ENCODE results near the gene TSPEAR.

DNA sequence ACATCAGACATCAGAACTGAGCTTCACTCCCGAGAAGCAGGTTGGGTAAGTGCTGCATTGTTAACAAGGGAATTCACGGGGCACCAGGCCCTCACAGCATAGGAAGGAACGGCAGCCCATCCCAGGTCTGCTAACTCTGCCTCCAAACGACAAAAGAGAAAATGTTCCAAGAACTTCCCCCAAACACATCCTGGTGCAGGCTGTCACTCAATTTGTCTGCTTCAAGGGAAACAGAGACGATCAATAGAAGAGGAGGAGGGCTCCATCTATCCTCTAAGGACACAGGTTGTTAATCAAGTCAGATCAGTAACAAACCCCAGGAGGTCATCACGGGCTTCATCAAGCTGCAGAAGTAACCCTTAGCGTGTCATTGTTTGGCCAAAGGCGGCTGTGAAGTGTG is 3.5 kb upstream of the TSPEAR start:
- TF ChIP-seq, protein P1, sequence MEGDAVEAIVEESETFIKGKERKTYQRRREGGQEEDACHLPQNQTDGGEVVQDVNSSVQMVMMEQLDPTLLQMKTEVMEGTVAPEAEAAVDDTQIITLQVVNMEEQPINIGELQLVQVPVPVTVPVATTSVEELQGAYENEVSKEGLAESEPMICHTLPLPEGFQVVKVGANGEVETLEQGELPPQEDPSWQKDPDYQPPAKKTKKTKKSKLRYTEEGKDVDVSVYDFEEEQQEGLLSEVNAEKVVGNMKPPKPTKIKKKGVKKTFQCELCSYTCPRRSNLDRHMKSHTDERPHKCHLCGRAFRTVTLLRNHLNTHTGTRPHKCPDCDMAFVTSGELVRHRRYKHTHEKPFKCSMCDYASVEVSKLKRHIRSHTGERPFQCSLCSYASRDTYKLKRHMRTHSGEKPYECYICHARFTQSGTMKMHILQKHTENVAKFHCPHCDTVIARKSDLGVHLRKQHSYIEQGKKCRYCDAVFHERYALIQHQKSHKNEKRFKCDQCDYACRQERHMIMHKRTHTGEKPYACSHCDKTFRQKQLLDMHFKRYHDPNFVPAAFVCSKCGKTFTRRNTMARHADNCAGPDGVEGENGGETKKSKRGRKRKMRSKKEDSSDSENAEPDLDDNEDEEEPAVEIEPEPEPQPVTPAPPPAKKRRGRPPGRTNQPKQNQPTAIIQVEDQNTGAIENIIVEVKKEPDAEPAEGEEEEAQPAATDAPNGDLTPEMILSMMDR (IDR thresholded peaks at IDR 0.05 in 2 of 3, conservative IDR thresholded peaks at IDR 0.05 in 1 of 3; ENCODE audit: insufficient read depth in 2 of 3, low read depth in 1 of 3, low read length in 3 of 3): no peak
- TF ChIP-seq HMG20B (CRISPR knock-in tag; IDR thresholded peaks at IDR 0.05) (no peak), EGR1 (conservative IDR thresholded peaks at IDR 0.05) (no peak), MAFG (tag; conservative IDR thresholded peaks at IDR 0.05) (no peak), ZNF589 (CRISPR knock-in tag; IDR thresholded peaks at IDR 0.05; ENCODE audit: low read depth) (no peak), EHMT2 (IDR thresholded peaks at IDR 0.05) (no peak), CREB1 (IDR thresholded peaks at IDR 0.05) (no peak), CREB1 (CRISPR knock-in tag; IDR thresholded peaks at IDR 0.05) (no peak), XRCC5 (IDR thresholded peaks at IDR 0.05; ENCODE audit: low read depth, low read length) (no peak), SREBF1 (IDR thresholded peaks at IDR 0.05; ENCODE audit: borderline replicate concordance, low read depth, low read length) (no peak), POLR2A (conservative IDR thresholded peaks at IDR 0.05) (no peak), RB1 (IDR thresholded peaks at IDR 0.05; ENCODE audit: low read depth) (no peak)
- TF ChIP-seq, protein P2, sequence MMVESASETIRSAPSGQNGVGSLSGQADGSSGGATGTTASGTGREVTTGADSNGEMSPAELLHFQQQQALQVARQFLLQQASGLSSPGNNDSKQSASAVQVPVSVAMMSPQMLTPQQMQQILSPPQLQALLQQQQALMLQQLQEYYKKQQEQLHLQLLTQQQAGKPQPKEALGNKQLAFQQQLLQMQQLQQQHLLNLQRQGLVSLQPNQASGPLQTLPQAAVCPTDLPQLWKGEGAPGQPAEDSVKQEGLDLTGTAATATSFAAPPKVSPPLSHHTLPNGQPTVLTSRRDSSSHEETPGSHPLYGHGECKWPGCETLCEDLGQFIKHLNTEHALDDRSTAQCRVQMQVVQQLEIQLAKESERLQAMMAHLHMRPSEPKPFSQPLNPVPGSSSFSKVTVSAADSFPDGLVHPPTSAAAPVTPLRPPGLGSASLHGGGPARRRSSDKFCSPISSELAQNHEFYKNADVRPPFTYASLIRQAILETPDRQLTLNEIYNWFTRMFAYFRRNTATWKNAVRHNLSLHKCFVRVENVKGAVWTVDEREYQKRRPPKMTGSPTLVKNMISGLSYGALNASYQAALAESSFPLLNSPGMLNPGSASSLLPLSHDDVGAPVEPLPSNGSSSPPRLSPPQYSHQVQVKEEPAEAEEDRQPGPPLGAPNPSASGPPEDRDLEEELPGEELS (CRISPR knock-in tag; IDR thresholded peaks at IDR 0.05; ENCODE audit: borderline replicate concordance): no peak
- TF ChIP-seq, protein P3, sequence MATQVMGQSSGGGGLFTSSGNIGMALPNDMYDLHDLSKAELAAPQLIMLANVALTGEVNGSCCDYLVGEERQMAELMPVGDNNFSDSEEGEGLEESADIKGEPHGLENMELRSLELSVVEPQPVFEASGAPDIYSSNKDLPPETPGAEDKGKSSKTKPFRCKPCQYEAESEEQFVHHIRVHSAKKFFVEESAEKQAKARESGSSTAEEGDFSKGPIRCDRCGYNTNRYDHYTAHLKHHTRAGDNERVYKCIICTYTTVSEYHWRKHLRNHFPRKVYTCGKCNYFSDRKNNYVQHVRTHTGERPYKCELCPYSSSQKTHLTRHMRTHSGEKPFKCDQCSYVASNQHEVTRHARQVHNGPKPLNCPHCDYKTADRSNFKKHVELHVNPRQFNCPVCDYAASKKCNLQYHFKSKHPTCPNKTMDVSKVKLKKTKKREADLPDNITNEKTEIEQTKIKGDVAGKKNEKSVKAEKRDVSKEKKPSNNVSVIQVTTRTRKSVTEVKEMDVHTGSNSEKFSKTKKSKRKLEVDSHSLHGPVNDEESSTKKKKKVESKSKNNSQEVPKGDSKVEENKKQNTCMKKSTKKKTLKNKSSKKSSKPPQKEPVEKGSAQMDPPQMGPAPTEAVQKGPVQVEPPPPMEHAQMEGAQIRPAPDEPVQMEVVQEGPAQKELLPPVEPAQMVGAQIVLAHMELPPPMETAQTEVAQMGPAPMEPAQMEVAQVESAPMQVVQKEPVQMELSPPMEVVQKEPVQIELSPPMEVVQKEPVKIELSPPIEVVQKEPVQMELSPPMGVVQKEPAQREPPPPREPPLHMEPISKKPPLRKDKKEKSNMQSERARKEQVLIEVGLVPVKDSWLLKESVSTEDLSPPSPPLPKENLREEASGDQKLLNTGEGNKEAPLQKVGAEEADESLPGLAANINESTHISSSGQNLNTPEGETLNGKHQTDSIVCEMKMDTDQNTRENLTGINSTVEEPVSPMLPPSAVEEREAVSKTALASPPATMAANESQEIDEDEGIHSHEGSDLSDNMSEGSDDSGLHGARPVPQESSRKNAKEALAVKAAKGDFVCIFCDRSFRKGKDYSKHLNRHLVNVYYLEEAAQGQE (IDR thresholded peaks at IDR 0.05; ENCODE audit: borderline replicate concordance): no peak
- TF ChIP-seq, protein P3 (CRISPR knock-in tag; IDR thresholded peaks at IDR 0.05; ENCODE audit: low read depth): no peak
- TF ChIP-seq, protein P4, sequence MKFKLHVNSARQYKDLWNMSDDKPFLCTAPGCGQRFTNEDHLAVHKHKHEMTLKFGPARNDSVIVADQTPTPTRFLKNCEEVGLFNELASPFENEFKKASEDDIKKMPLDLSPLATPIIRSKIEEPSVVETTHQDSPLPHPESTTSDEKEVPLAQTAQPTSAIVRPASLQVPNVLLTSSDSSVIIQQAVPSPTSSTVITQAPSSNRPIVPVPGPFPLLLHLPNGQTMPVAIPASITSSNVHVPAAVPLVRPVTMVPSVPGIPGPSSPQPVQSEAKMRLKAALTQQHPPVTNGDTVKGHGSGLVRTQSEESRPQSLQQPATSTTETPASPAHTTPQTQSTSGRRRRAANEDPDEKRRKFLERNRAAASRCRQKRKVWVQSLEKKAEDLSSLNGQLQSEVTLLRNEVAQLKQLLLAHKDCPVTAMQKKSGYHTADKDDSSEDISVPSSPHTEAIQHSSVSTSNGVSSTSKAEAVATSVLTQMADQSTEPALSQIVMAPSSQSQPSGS (CRISPR knock-in tag; IDR thresholded peaks at IDR 0.05): no peak
